Lower leg skin (tissue), 4 donors: ENCODE measurements around the gene TAGLN2. TPM values are rescaled to one million over a fixed set of nuclear protein-coding genes. Genes with fewer than 3 reads are reported as not detected.

Source experiments
- DNase-seq, 2 donors: peaks; one replicate each; pipeline ENCODE4 v3.0.0-alpha.2; 2019; ENCODE audit warnings: low spot score in 2 of 2
- H3K4me3 ChIP-seq: fragments of 200-600 bp; sonication (generic); 2 replicates; pipeline ENCODE4 v1.5.1; 2017; ENCODE audit warnings: mild to moderate bottlenecking, low read depth; ENCODE audit not compliant: poor library complexity, severe bottlenecking
- POLR2A ChIP-seq, 2 donors: fragments of 450-650 bp; IDR thresholded peaks; one replicate each; pipeline ENCODE4 v1.6.1; 2016 to 2017; ENCODE audit warnings: antibody characterized with exemption in 2 of 2, mild to moderate bottlenecking in 1 of 2, moderate library complexity in 1 of 2
- WGBS, 2 donors: methylation state at CpG; one replicate each; pipeline ENCODE4 v1.1.5; 2018; 5-methylcytosine and 5-hydroxymethylcytosine counted together
- intact Hi-C: fragments of 100-400 bp; cut with DNase I; formaldehyde crosslinking; loops from one replicate; pipeline ENCODE4 v1.15.0; 2023; ENCODE audit warnings: low total_unique reads
- total RNA-seq, 4 donors: library from RNA; depleted of rRNA; stranded (reverse); fragments of >200 nt; gene quantifications; one replicate each; pipeline ENCODE4 v1.1.0, GENCODE V29; 2016
- TF ChIP-seq, protein P1 (sequence below), 3 donors: fragments of 450-650 bp; IDR thresholded peaks; one replicate each; pipeline ENCODE4 v1.5.1; 2016; ENCODE audit warnings: antibody characterized with exemption in 3 of 3, mild to moderate bottlenecking in 3 of 3, moderate library complexity in 2 of 3

The TAGLN2 gene
- total RNA-seq, 4 donors from 2014 or later, result 244 to 413 (median 306) TPM

DNA sequence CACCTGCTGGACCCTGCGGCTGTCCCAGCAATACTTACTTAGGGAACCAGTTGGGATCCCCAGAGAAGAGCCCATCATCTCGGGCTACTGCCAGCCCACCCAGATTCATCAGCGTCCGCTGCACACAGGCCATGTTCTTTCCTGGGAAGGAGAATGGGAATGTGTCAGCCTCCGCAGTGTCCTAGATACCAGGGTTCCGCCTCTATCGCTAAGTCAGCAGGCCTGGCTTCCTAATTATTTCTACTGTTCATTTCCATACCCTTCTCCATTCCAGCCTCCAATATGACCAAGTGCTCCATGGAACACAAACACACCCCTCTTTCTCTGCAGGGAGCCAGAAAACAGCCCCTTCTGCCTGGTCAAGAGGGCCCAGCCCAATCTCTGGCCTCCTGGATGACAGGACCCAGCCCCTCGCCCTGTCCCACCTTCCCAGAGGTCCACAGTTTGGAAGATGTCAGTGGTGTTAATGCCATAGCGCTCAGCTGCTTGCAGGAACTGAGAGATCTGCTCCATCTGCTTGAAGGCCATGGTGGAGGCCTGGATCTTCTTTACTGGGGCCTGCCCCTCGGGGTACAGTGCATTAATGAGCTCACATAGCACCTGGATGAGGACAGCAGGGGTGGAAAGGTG, 6.0 kb downstream of the TAGLN2 start:
- WGBS, 2 donors, result 88% methylated on average over 10 of the region's 10 CpGs
- intact Hi-C loops, result no loop called here
- H3K4me3 ChIP-seq, result no peak overlapping the region
- DNase-seq, result no peak
- TF ChIP-seq, protein P1, sequence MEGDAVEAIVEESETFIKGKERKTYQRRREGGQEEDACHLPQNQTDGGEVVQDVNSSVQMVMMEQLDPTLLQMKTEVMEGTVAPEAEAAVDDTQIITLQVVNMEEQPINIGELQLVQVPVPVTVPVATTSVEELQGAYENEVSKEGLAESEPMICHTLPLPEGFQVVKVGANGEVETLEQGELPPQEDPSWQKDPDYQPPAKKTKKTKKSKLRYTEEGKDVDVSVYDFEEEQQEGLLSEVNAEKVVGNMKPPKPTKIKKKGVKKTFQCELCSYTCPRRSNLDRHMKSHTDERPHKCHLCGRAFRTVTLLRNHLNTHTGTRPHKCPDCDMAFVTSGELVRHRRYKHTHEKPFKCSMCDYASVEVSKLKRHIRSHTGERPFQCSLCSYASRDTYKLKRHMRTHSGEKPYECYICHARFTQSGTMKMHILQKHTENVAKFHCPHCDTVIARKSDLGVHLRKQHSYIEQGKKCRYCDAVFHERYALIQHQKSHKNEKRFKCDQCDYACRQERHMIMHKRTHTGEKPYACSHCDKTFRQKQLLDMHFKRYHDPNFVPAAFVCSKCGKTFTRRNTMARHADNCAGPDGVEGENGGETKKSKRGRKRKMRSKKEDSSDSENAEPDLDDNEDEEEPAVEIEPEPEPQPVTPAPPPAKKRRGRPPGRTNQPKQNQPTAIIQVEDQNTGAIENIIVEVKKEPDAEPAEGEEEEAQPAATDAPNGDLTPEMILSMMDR (IDR thresholded peaks at IDR 0.05), result no peak
- no peak for TF ChIP-seq POLR2A (IDR thresholded peaks at IDR 0.05)

DNA sequence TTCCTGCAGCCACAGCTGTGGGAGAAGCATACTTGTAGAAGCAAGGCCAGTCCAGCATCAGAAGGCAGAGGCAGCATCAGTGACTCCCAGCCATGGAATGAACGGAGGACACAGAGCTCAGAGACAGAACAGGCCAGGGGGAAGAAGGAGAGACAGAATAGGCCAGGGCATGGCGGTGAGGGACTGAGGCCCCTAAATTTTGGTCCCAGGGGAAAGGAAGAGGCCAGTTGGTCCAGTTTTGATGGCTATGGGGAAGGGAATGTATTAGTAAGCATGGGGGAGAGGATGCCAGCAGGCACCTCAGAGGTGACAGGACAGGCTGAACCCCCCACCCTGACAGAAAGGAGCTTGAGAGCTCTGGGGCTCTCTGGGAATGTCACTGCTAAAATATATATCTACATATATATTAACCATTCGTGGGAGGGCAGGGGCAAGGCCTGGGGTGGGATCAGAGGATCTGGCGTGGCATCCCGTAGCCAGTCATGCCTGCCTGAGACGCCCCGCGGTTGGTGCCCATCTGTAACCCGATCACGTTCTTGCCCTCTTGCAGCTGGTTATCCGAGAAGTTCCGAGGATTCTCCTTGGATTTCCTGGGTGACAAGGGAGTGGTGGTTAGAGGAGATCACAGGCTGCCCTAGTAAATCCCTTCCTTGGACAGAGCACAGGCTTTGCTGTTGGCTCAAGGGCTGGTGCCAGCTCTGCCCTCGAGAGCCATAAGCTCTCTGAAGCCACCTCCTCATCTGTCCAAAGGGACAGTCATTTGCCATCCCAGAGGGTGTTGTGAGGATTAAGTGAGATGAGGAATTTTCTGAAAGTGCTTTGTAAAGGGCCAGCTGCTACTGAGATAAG, 6.7 kb downstream of the TAGLN2 start:
- intact Hi-C loops, result no loop called here
- DNase-seq, result no peak
- WGBS, 2 donors, result 71 to 74% methylated on average over 13 of the region's 13 CpGs

DNA sequence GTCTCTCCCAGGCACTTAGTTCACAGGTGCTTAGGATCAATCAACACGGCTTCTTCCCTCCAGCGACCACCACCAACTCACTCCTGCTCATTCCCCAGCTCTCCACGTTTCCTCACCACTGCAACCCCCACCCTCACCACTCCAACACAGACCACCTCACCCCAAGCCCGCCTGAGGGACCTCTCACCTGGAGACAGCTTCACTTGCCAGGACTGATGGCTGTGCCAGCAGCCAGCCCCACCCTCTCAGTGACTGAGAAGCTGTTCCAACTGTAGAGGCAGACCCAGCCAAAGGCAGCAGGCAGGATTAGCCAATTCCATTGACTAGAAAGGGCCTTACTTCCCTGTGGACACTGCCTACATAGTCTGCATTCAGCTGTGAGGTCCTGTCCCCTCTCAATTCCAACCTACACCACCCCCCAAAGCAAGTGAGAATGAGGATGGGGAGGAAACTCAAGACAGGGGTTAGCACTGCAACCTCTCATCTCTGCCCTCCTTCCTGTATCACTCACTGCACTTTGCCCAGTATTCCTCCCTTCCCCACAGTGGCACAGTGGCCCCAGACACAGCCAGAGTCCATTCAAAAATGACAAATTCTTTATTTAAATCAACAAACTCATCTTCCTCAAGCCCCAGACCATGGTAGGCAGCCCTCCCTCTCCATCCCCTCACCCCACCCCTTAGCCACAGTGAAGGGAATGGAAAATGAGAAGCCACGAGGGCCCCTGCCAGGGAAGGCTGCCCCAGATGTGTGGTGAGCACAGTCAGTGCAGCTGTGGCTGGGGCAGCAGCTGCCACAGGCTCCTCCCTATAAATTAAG, 7.6 kb downstream of the TAGLN2 start:
- TF ChIP-seq, protein P1 (IDR thresholded peaks at IDR 0.05), result no peak
- TF ChIP-seq POLR2A (IDR thresholded peaks at IDR 0.05), result no peak
- DNase-seq, result no peak
- no peak overlapping the region for H3K4me3 ChIP-seq
- intact Hi-C loops, result no loop called here
- 45 to 55% methylated on average over 5 of the region's 5 CpGs for WGBS, 2 donors

More for the DNA sequence above, 6.7 kb downstream of the TAGLN2 start:
- H3K4me3 ChIP-seq, result no peak overlapping the region
- TF ChIP-seq, protein P1 (IDR thresholded peaks at IDR 0.05), result no peak
- TF ChIP-seq POLR2A (IDR thresholded peaks at IDR 0.05), result no peak

DNA sequence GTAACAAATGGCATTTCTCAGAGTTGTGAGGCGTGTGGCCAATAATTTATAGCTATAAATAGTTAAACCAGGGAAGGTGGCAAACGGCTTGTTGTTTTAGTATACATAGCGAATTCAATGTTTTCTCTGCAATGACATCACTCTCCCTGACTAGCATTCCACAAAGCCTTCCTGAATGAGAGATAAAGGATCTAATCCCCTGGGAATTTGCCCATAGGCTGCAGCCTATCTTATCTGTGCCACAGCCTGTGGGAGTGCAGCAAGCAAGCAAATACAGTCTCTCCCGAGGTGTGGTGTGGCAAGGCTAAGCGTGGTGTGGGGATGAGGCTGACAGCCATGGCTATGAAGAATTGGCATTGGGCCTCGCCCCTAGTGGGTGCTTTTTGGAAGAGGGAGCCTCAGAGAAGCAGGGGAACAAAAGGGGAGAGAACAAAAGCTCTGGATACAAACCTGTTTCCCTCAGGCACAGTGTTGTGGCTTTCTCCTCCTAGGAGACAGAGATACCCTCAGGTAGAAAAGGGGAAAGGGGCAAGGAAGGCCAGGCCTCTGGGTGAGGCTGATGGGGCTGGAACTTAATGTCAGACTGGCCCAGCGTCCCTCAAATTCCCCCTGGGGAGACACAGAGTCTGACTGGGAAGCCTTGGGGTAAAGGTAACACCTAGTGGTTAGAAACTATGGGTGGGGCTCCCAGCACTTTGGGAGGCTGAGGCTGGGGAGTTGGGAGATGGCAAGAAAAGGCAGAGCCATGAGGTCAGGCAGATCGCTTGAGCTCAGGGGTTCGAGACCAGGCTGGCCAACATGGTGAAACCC, 8.9 kb downstream of the TAGLN2 start:
- 28 to 31% methylated on average over 9 of the region's 9 CpGs for WGBS, 2 donors
- no peak for DNase-seq
- no peak overlapping the region for H3K4me3 ChIP-seq
- TF ChIP-seq POLR2A (IDR thresholded peaks at IDR 0.05), result no peak
- TF ChIP-seq, protein P1 (IDR thresholded peaks at IDR 0.05), result no peak
- intact Hi-C loops, result no loop called here

DNA sequence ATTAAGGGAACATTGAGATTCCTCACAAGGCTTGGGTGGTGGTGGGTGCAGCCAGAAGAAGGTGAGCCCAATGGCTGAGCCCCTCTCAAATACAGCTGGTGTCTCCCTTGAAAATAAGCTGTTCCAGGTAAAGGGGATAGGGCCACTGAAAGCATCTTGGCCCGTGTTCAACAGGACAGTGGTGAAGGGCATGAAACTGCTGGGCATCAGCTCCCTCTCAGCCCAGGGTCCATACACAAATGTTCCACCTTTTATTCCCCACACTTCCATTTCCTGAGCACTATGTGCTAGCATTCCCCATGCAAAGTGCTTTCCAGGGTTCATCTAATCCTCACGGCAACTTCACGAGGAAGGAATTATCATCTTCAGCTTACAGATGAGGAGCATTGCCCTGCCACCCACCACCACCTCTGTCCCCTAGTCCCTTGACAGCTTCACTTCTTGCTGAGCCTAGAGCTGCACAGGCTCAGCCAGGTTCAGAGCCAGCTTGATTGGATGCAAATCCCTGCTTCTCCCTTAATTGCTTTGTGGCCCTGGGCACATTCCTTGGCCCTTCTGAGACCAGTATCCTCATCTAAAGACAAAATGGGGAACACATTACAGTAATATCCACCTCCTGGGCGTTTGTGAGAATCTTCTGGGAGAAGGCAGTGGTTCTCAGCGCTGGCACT, 9.6 kb downstream of the TAGLN2 start:
- TF ChIP-seq, protein P1 (IDR thresholded peaks at IDR 0.05), result no peak
- no peak for TF ChIP-seq POLR2A (IDR thresholded peaks at IDR 0.05)
- WGBS, 2 donors, result 20% methylated on average over 5 of the region's 5 CpGs
- intact Hi-C loops, result no loop called here
- DNase-seq, result no peak
- no peak overlapping the region for H3K4me3 ChIP-seq
